Measurements from ENCODE around the gene SMAP1.
"Not testable (repeated sequence)": the region's sequence is repeated elsewhere in the genome, so short reads cannot be mapped to it uniquely, and the experiment has no call there.

SMAP1 gene

DNA sequence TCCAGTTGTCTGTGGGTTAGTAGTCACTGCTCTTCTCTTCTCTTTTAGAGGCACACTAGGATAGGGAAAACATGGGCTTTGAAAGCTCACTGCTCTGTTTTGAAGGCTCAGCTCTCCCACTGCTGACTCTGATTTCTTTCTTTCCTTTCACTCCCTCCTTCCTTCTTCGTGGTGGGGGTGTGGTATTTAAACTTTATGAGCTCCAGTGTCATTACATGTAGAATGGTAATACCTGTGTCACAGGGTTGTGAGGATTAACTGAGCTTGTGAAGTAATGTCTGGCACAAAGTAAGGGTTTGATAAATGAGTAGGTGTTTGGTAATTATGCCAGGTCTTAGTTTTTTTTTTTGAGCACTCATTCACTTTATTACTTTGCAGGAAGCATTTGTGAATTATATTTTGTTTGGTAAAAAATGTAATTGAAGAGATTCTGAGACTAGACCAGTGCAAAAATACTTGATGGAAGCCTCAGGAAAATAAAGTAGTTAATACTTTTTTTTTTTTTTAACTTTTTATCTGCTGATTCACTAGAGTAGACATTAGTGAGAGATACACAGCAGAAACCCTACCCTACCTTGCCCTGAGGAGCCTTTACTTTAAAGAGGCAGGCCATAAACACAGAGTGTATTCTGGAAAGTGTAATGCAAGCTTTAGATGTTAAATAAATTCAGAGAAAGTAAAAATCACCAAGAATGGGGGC is 17.3 kb downstream of the SMAP1 start:
- DNase-seq: no peak

GRCh38 chr6:70685494-70686180 is 18.0 kb downstream of the SMAP1 start:
- DNase-seq: no peak

DNA sequence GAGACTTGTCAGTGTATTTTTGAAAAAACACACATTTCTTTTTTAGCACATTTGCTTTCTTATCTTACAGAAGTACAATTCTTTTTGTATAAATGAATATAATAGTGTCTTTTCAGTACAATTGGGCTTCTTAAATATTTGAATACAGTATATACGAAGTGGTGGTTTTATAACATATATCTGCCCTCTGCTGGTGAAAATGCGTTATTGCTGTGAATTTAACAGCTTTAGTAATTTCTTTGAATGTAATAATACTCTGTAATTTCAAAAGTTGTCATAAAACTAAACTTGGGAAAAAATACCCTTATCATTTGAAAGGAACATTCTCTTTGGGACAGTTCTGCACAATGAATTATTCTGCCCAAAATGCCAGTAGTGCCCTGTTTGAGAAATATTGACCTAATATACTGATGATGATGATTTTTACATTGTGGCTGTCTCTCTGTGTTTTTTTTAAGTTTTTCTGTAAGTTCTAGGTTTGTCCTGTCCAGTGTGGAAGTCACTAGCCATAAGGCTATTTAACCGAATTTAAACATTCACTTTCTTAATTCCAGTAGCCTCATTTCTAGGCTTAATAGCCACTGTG is 19.0 kb downstream of the SMAP1 start:
- no peak for DNase-seq

GRCh38 chr6:70693887-70694286 is 26.2 kb downstream of the SMAP1 start:
- no peak for DNase-seq

GRCh38 chr6:70694371-70694770 is 26.7 kb downstream of the SMAP1 start:
- no peak for DNase-seq

DNA sequence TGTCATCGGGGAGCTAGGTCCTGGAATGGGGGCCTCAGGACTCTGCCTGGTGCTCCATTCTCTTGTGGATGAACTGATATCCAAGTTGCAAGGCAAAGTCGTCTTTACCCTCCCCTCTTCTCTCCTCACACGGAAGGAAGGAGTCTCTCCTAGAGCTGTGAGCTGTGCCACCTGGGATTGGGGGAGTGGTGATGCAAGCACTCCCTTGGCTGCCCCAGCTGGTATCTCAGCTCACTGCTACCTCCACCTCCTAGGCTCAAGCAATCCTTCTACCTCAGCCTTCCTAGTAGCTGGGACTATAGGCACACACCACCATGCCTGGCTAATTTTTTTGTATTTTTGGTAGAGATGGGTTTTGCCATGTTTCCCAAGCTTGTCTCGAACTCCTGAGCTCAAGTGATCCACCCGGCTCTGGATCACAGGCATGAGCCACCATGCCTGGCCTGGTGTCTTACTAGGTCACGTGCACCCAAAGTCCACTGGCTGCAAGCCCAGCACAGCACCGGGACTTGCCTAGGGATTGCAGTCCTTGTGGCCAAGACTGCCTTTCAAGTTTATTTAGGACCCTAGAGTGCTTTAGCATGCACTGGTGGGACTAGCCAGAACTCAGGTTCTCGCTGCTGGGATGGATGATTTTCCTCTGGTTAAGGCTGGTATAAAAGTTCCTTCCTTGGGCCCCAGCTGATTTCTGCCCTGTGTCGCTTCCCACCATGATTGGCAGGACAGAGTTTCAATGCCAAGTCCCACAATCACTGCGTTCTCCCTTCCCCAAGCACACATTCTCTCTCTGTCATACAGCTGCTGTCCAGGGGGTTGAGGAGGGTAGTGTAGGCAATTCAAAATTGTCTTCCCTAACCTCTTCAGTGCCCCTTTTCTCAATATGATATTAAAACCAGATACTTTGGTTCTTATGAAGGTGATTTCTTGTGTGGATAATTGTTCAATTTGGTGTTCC is 33.5 kb downstream of the SMAP1 start:
- DNase-seq: no peak

- no peak for DNase-seq
These were observed 38.1 kb downstream of the SMAP1 start for GRCh38 chr6:70705772-70706171.

DNA sequence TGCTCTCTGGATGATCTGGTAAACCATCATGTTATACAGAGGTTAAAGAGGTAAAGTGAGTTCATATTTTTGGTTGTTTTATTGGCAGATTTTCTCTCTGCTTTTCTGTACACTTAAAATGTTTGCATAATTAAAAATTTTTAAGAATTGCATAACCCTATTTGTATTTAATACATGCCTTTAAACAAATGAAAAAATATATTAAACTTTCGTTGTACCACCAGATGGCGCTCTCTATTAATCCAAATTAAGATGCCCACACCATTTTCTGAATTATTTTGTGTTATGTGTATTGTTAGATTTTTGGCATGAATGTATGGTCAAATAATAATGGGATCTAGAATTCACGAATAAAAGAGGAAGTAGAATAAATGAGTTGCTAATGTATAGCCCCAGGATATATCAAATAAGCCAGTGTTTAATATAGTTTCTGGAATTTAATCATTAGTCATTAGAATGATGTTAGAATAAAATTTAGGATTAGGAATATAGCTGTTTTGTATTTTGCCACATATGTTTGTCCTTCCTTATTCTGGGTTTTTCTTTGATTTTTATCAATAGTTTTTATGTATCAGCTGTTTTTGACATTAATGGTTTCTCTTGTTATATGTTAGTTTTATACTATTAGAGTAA is 38.9 kb downstream of the SMAP1 start:
- DNase-seq: no peak

GRCh38 chr6:70707893-70708292 is 40.2 kb downstream of the SMAP1 start:
- no peak for DNase-seq

GRCh38 chr6:70708448-70708847 is 40.8 kb downstream of the SMAP1 start:
- no peak for DNase-seq

- no peak for DNase-seq
These were observed 42.1 kb downstream of the SMAP1 start for GRCh38 chr6:70709826-70710225.

- no peak for DNase-seq
These were observed 47.1 kb downstream of the SMAP1 start for GRCh38 chr6:70714716-70715257.

DNA sequence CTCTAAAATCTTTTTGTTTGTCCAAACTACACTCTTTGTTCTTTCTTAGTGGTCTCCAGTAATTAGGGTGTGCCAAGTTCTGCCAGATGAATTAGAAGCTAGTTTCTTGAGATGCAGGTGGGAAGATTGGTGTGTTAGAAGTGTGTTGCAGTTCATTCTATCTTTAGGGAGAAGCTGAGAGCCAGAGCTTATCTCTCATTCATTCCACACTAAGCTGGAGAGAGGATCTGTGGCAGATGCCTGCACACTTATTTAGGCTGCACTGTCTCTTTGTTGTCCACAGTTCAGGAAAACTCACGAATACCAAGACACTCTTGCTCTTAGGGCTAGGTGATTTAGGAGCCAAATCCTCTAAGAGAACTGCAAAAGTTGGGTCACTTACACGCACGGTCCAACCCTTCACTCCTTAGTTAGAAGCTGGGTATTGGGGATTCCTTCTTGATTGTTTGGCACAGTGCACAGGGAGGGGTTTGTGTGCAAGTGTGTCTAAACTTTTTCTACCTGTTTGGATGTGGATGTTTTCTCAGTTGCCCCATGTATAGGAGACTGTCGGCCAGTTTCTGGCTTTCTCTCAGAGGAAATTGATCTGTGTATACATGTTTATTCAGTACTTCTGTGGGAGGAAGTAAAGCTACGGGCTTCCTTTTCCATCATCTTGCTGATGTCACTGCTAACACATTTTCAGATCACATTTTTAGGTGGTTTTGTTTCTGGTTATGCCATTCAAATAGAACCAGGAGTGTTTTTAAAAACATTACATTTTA is 49.5 kb downstream of the SMAP1 start:
- no peak for DNase-seq

GRCh38 chr6:70724524-70724923 is 56.8 kb downstream of the SMAP1 start:
- DNase-seq: no peak

- DNase-seq: no peak
These were observed 58.2 kb downstream of the SMAP1 start for GRCh38 chr6:70725817-70726415.

- DNase-seq: no peak
These were observed 66.7 kb downstream of the SMAP1 start for GRCh38 chr6:70734381-70734780.

DNA sequence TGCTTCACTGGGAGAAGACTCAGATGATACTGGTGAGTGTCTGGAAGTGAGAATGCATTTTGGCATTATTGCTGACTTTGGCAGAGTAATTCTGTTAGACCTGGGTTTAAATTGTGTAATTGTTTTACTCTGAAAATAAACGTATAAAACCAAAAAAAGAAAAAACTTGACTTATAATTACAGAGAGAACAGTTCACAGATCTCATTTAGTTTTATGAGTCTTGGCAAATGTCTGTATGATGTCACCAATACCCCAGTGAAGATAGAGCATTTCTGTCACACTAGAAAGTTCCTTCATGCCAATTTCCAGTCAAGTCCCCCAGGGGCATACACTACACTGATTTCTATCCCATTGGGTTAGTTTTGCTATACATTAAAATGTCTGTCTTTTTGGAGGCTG is 67.3 kb downstream of the SMAP1 start:
- no peak for DNase-seq

DNA sequence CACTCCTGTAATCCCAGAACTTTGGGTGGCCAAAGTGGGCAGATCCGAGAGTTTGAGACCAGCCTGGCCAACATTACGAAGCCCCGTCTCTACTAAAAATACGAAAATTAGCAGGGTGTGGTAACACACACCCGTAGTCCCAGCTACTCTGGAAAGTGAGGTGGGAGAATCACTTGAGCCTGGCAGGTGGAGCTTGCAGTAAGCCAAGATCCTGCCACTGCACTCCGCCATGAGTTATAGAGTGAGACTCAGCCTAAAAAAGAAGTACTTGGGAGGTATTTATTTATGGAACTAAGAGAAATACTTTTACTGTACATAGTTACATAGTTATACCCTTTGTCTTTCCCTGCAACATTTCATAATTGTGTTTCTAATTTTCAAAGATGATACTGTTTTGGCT is 67.8 kb downstream of the SMAP1 start:
- DNase-seq: no peak

DNA sequence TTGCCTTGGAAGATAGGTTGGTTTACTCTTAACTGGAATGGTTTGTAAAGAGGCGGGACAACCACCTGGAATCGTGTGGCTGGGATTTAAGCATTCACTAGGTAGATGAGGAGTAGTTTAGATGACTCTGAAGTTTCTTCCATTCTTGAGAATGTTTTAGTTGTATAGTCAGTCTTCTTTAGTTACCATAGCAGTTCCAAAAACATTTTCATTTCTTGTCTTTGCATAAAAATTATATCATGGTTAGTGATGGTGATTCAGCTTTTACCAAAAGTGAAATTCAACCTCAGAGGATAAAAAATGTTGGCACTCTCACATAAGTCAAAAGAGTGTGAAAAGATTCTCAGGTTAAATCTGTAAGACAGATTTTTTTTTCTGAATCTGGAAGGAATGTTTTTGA is 70.3 kb downstream of the SMAP1 start:
- DNase-seq: no peak

DNA sequence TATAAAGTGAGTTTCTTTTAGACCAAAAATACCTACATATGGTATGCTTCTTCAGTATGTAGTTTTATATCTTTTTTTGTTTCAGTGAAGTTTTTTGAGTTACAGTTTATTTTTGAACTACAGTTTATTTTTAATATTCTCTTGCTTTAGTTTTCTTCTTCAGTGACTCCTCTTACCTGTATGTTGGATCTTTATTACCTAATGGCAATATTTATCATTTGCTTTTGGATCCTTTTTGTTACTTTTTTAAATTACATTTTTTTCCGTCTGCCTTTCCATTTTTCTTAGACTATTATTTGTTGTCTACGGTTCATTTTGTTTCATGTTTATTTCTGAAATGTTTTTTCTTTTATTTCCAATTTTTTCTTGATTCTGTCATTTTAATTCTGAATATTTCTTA is 71.9 kb downstream of the SMAP1 start:
- no peak for DNase-seq

GRCh38 chr6:70740746-70741145 is 73.1 kb downstream of the SMAP1 start:
- not testable (repeated sequence) for DNase-seq
